ENCODE data around the gene LRRC28. TPM values are rescaled to one million over a fixed set of nuclear protein-coding genes. Genes with fewer than 3 reads are reported as not detected.

Gene LRRC28
- total RNA-seq, 2 experiments from 2014 or later: 14.0 to 16.1 TPM

GRCh38 chr15:99279827-99280226 is 28.5 kb downstream of the LRRC28 start:
- ATAC-seq (peak; percentile 37), DNase-seq (peak; percentile 41)
- H3K4me3 Mint-ChIP-seq: no peak overlapping the region
- TF ChIP-seq, protein P1, sequence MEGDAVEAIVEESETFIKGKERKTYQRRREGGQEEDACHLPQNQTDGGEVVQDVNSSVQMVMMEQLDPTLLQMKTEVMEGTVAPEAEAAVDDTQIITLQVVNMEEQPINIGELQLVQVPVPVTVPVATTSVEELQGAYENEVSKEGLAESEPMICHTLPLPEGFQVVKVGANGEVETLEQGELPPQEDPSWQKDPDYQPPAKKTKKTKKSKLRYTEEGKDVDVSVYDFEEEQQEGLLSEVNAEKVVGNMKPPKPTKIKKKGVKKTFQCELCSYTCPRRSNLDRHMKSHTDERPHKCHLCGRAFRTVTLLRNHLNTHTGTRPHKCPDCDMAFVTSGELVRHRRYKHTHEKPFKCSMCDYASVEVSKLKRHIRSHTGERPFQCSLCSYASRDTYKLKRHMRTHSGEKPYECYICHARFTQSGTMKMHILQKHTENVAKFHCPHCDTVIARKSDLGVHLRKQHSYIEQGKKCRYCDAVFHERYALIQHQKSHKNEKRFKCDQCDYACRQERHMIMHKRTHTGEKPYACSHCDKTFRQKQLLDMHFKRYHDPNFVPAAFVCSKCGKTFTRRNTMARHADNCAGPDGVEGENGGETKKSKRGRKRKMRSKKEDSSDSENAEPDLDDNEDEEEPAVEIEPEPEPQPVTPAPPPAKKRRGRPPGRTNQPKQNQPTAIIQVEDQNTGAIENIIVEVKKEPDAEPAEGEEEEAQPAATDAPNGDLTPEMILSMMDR (IDR thresholded peaks at IDR 0.05): no peak
- peaks cover 9% of the 10 kb centered on the region for H3K36me3 Mint-ChIP-seq (ENCODE audit: low read depth)
- H3K27ac Mint-ChIP-seq: peak overlapping the region; percentile 68
- H3K4me1 Mint-ChIP-seq (ENCODE audit: low read depth): peaks cover 43% of the 10 kb centered on the region
- intact Hi-C loops (cut with micrococcal nuclease): no loop called here
- POLR2A ChIA-PET: interaction anchor here (0.6 to 1.1 kb wide), 3 partner anchors 44 to 425 kb away, joined by 3 read pairs; no protein-coding TSS in a partner anchor
- no peaks in the 10 kb centered on the region for H3K27me3 Mint-ChIP-seq
- peaks cover 3% of the 10 kb centered on the region for H3K9me3 Mint-ChIP-seq
- CTCF ChIA-PET: interaction anchor here (1.6 to 1.9 kb wide), 2 partner anchors 424 to 476 kb away, joined by 7 to 10 read pairs; no protein-coding TSS in a partner anchor

GRCh38 chr15:99282121-99282520 is 30.8 kb downstream of the LRRC28 start:
- DNase-seq (no peak), ATAC-seq (no peak)
- Mint-ChIP-seq H3K4me3 (no peak overlapping the region), H3K27me3 (no peaks in the 10 kb centered on the region), H3K36me3 (ENCODE audit: low read depth) (peaks cover 9% of the 10 kb centered on the region), H3K4me1 (ENCODE audit: low read depth) (peaks cover 42% of the 10 kb centered on the region), H3K27ac (no peak overlapping the region), H3K9me3 (peaks cover 3% of the 10 kb centered on the region)
- intact Hi-C loops (cut with micrococcal nuclease): no loop called here
- TF ChIP-seq, protein P1 (IDR thresholded peaks at IDR 0.05): no peak
- ChIA-PET CTCF (interaction anchor here (1.3 to 8.5 kb wide), 6 partner anchors 9 to 474 kb away, joined by 3 to 85 read pairs (median 5); no protein-coding TSS in a partner anchor), POLR2A (no interaction called here)

GRCh38 chr15:99282586-99282985 is 31.3 kb downstream of the LRRC28 start:
- Mint-ChIP-seq H3K27ac (no peak overlapping the region), H3K4me3 (no peak overlapping the region), H3K9me3 (peaks cover 3% of the 10 kb centered on the region), H3K4me1 (ENCODE audit: low read depth) (peaks cover 40% of the 10 kb centered on the region), H3K27me3 (no peaks in the 10 kb centered on the region), H3K36me3 (ENCODE audit: low read depth) (peaks cover 9% of the 10 kb centered on the region)
- POLR2A ChIA-PET: no interaction called here
- DNase-seq (no peak), ATAC-seq (no peak)
- CTCF ChIA-PET: interaction anchor here (1.3 to 8.5 kb wide), 4 partner anchors 10 to 420 kb away, joined by 3 to 85 read pairs (median 8); no protein-coding TSS in a partner anchor
- TF ChIP-seq, protein P1 (IDR thresholded peaks at IDR 0.05): no peak
- intact Hi-C loops (cut with micrococcal nuclease): no loop called here

GRCh38 chr15:99283717-99284116 is 32.4 kb downstream of the LRRC28 start:
- Mint-ChIP-seq H3K4me1 (ENCODE audit: low read depth) (peaks cover 40% of the 10 kb centered on the region), H3K27ac (no peak overlapping the region), H3K9me3 (peaks cover 3% of the 10 kb centered on the region), H3K27me3 (no peaks in the 10 kb centered on the region), H3K4me3 (no peak overlapping the region), H3K36me3 (ENCODE audit: low read depth) (peaks cover 7% of the 10 kb centered on the region)
- DNase-seq (no peak), ATAC-seq (no peak)
- TF ChIP-seq, protein P1 (IDR thresholded peaks at IDR 0.05): no peak
- ChIA-PET CTCF (interaction anchor here (1.0 to 8.5 kb wide), 3 partner anchors 11 to 419 kb away, joined by 4 to 85 read pairs (median 4); no protein-coding TSS in a partner anchor), POLR2A (no interaction called here)
- intact Hi-C loops (cut with micrococcal nuclease): no loop called here

DNA sequence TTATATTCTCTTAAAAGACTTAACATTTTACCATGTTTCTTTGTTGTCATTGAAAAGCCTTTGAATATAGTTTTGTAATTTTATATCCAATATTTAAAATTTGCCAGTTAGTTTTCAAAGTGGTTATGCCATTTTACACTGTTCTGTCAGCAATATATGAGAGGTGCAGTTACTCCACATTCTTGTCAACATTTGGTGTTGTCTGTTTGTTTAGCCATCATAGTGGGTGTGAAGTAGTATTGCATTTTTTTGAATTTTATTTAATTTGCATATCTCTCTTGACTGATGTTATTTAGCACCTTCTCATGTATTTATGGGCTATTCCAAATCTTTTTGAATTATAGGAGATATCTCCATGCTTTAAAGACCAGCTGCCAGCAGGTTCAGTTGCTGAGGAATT is 40.4 kb downstream of the LRRC28 start:
- peaks cover 20% of the 10 kb centered on the region for H3K36me3 Mint-ChIP-seq (ENCODE audit: low read depth)
- ATAC-seq: no peak
- peaks cover 2% of the 10 kb centered on the region for H3K9me3 Mint-ChIP-seq
- H3K4me1 Mint-ChIP-seq (ENCODE audit: low read depth): peaks cover 5% of the 10 kb centered on the region
- no peak overlapping the region for H3K27ac Mint-ChIP-seq
- intact Hi-C loops (cut with micrococcal nuclease): no loop called here
- TF ChIP-seq, protein P1 (IDR thresholded peaks at IDR 0.05): no peak
- no peaks in the 10 kb centered on the region for H3K27me3 Mint-ChIP-seq
- ChIA-PET CTCF (interaction anchor here (1.2 kb wide), 1 partner anchor 19 kb away, joined by 3 read pairs; no protein-coding TSS in a partner anchor), POLR2A (no interaction called here)
- H3K4me3 Mint-ChIP-seq: no peak overlapping the region
- DNase-seq: no peak

Measured in activated CD8-positive, alpha-beta T cell treated with anti-CD3 and anti-CD28 coated beads for 36 hours (primary cell).